ENCODE results near the gene PCDHGA12.
A peak's percentile ranks its signal among the peaks of the same experiment; 100 is the strongest.

PCDHGA12 gene

GRCh38 chr5:141441571-141442170, 11.4 kb downstream of the PCDHGA12 start:
- DNase-seq = no peak

GRCh38 chr5:141465351-141465750, 35.0 kb downstream of the PCDHGA12 start:
- no peak for DNase-seq

- peak; percentile 35 for DNase-seq
These were observed 45.4 kb downstream of the PCDHGA12 start, which contains the start of gene PCDHGC3 for GRCh38 chr5:141475625-141476131. TSS of gene PCDHGC3 (plus strand) at chr5:141475966. CDS start at chr5:141476117, 151 bp downstream.

DNA sequence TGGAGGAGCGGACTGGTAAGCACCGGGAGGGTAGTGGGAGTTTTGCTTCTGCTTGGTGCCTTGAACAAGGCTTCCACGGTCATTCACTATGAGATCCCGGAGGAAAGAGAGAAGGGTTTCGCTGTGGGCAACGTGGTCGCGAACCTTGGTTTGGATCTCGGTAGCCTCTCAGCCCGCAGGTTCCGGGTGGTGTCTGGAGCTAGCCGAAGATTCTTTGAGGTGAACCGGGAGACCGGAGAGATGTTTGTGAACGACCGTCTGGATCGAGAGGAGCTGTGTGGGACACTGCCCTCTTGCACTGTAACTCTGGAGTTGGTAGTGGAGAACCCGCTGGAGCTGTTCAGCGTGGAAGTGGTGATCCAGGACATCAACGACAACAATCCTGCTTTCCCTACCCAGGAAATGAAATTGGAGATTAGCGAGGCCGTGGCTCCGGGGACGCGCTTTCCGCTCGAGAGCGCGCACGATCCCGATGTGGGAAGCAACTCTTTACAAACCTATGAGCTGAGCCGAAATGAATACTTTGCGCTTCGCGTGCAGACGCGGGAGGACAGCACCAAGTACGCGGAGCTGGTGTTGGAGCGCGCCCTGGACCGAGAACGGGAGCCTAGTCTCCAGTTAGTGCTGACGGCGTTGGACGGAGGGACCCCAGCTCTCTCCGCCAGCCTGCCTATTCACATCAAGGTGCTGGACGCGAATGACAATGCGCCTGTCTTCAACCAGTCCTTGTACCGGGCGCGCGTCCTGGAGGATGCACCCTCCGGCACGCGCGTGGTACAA, 46.0 kb downstream of the PCDHGA12 start:
- no peak for DNase-seq

- no peak for DNase-seq
These were observed 46.8 kb downstream of the PCDHGA12 start for GRCh38 chr5:141477044-141477575.

GRCh38 chr5:141477815-141478214, 47.5 kb downstream of the PCDHGA12 start:
- DNase-seq = no peak

DNA sequence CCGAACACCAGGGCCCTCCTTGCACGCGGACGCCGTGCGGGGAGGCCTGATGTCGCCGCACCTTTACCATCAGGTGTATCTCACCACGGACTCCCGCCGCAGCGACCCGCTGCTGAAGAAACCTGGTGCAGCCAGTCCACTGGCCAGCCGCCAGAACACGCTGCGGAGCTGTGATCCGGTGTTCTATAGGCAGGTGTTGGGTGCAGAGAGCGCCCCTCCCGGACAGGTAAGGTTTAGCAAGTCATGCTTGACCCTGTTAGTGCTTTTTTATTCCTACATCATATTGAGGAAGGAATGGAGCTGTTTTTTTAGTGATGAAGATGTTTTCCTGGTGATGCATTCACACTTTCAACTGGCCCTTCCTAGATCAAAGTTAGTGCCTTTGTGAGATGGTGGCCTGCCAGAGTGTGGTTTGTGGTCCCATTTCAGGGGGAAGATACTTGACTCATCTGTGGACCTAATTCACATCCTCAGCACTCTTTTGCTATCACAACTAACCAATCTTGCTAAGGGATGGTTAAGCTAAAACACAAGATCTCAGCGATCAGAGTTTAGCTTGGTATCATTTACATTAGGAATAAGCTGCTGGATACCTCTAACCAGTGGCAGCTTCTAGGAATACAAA, 48.1 kb downstream of the PCDHGA12 start:
- DNase-seq = no peak

GRCh38 chr5:141479776-141480175, 49.5 kb downstream of the PCDHGA12 start:
- no peak for DNase-seq
